Measurements from ENCODE around the gene KLK1.
"Not testable (repeated sequence)": the region's sequence is repeated elsewhere in the genome, so short reads cannot be mapped to it uniquely, and the experiment has no call there.

Gene KLK1

GRCh38 chr19:50780753-50781435 is 42.7 kb downstream of the KLK1 start:
- Histone ChIP-seq H3K9ac (ENCODE audit: low read length in 5 of 5) (no peak overlapping the region), H3K4me3 (ENCODE audit: low read depth in 1 of 5, low read length in 5 of 5) (no peak overlapping the region), H3K9me3 (ENCODE audit: control insufficient read depth in 5 of 5, low read length in 5 of 5) (peaks cover 0 to 2% (median 0%) of the 10 kb centered on the region in 5 donors), H3K27ac (ENCODE audit: low read depth, low read length) (no peak overlapping the region), H3K36me3 (ENCODE audit: control insufficient read depth in 5 of 5, insufficient read depth in 5 of 5, low read length in 5 of 5) (no peaks in the 10 kb centered on the region), H3K4me1 (ENCODE audit: control insufficient read depth in 5 of 5, insufficient read depth in 5 of 5, low read length in 5 of 5) (peaks cover 0 to 3% (median 0%) of the 10 kb centered on the region in 5 donors), H3K27me3 (ENCODE audit: control insufficient read depth in 5 of 5, insufficient read depth in 4 of 5, low read length in 5 of 5) (peaks cover 30 to 51% (median 40%) of the 10 kb centered on the region in 5 donors)

- Histone ChIP-seq H3K4me1 (ENCODE audit: control insufficient read depth in 5 of 5, insufficient read depth in 5 of 5, low read length in 5 of 5) (peaks cover 0 to 3% (median 0%) of the 10 kb centered on the region in 5 donors), H3K9me3 (ENCODE audit: control insufficient read depth in 5 of 5, low read length in 5 of 5) (peaks cover 0 to 2% (median 0%) of the 10 kb centered on the region in 5 donors), H3K27me3 (ENCODE audit: control insufficient read depth in 5 of 5, insufficient read depth in 4 of 5, low read length in 5 of 5) (peaks cover 30 to 48% (median 43%) of the 10 kb centered on the region in 5 donors), H3K36me3 (ENCODE audit: control insufficient read depth in 5 of 5, insufficient read depth in 5 of 5, low read length in 5 of 5) (no peaks in the 10 kb centered on the region), H3K9ac (ENCODE audit: low read length in 5 of 5) (no peak overlapping the region), H3K4me3 (ENCODE audit: low read depth in 1 of 5, low read length in 5 of 5) (no peak overlapping the region), H3K27ac (ENCODE audit: low read depth, low read length) (no peak overlapping the region)
Observed at GRCh38 chr19:50779504-50780457, 43.8 kb downstream of the KLK1 start.

DNA sequence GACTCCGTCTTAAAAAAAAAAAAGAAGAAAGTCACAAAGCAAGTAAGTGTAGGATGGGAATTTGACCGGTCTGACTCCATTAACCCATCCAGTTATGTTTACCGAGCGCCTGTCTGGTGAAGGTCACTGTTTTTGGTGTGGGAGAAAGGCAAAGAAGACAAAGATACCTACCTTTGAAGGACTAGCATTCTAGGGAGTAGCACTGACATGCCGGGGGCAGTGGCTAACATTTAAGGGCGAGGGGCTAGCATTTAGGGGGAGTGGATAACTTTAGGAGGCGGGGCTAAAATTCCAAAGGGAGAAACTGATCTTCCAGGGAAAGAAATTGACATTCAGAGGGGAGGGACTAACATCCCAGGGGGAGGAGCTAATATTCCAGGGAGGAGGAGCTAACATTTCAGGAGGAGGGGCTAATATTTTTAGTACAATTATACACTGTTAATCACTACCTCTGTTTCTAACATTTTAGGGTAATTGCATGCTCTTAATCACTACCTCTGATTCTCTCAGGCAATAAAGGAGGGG is 44.6 kb downstream of the KLK1 start:
- Histone ChIP-seq H3K27me3 (ENCODE audit: control insufficient read depth in 5 of 5, insufficient read depth in 4 of 5, low read length in 5 of 5) (peaks cover 30 to 49% (median 45%) of the 10 kb centered on the region in 5 donors), H3K36me3 (ENCODE audit: control insufficient read depth in 5 of 5, insufficient read depth in 5 of 5, low read length in 5 of 5) (no peaks in the 10 kb centered on the region), H3K9ac (ENCODE audit: low read length in 5 of 5) (no peak overlapping the region), H3K27ac (ENCODE audit: low read depth, low read length) (no peak overlapping the region), H3K4me3 (ENCODE audit: low read depth in 1 of 5, low read length in 5 of 5) (no peak overlapping the region), H3K4me1 (ENCODE audit: control insufficient read depth in 5 of 5, insufficient read depth in 5 of 5, low read length in 5 of 5) (peaks cover 0 to 3% (median 0%) of the 10 kb centered on the region in 5 donors), H3K9me3 (ENCODE audit: control insufficient read depth in 5 of 5, low read length in 5 of 5) (peaks cover 0 to 2% (median 0%) of the 10 kb centered on the region in 5 donors)

DNA sequence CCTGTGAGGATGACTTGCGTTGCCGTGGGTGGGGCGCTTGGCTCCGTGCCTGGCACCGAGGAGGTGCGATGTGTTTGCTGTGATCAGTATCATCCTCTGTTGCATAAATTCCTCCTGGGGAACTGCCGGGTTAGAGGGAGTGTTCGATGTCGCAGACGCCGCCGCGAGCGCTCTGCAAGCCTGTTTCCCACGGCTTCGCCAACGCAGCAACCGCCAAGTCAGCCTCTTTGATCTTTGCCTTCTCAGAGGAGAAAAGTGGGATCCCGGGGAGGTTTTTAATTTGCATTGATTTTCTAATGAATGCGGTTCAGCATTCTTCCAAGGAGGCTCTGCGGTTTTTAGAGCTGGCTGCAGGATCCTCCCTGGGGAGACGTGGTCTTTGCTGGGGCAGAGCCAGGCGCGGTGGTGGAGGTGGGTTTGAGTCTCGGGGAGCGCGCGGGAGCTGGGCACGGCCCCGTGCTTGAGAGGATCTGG is 45.7 kb downstream of the KLK1 start:
- Histone ChIP-seq H3K9me3 (ENCODE audit: control insufficient read depth in 5 of 5, low read length in 5 of 5) (peaks cover 0 to 2% (median 0%) of the 10 kb centered on the region in 5 donors), H3K27ac (ENCODE audit: low read depth, low read length) (no peak overlapping the region), H3K27me3 (ENCODE audit: control insufficient read depth in 5 of 5, insufficient read depth in 4 of 5, low read length in 5 of 5) (peaks cover 30 to 53% (median 45%) of the 10 kb centered on the region in 5 donors), H3K9ac (ENCODE audit: low read length in 5 of 5) (no peak overlapping the region), H3K4me1 (ENCODE audit: control insufficient read depth in 5 of 5, insufficient read depth in 5 of 5, low read length in 5 of 5) (no peaks in the 10 kb centered on the region), H3K4me3 (ENCODE audit: low read depth in 1 of 5, low read length in 5 of 5) (no peak overlapping the region), H3K36me3 (ENCODE audit: control insufficient read depth in 5 of 5, insufficient read depth in 5 of 5, low read length in 5 of 5) (no peaks in the 10 kb centered on the region)

DNA sequence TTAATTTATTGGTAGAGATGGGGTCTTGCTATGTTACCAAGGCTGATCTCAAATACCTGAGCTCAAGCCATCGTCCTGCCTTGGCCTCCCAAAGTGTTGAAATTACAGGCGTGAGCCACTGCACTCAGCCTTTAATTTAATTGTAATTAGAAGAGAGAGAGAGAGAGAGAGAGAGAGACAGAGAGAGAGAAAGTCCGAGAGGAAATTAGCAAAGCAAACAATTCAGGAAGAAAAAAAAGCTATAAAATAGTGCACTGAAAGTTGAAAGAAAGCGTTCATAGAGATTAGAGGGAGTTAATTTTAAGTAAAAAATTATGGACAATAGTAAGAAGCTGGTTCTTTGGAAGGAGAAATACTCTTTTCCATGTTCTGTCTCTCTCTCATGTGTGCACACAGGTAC is 46.3 kb downstream of the KLK1 start:
- Histone ChIP-seq H3K4me1 (ENCODE audit: control insufficient read depth in 5 of 5, insufficient read depth in 5 of 5, low read length in 5 of 5) (no peaks in the 10 kb centered on the region), H3K27ac (ENCODE audit: low read depth, low read length) (no peak overlapping the region), H3K9ac (ENCODE audit: low read length in 5 of 5) (no peak overlapping the region), H3K9me3 (ENCODE audit: control insufficient read depth in 5 of 5, low read length in 5 of 5) (peaks cover 0 to 3% (median 2%) of the 10 kb centered on the region in 5 donors), H3K27me3 (ENCODE audit: control insufficient read depth in 5 of 5, insufficient read depth in 4 of 5, low read length in 5 of 5) (peaks cover 27 to 48% (median 42%) of the 10 kb centered on the region in 5 donors), H3K36me3 (ENCODE audit: control insufficient read depth in 5 of 5, insufficient read depth in 5 of 5, low read length in 5 of 5) (no peaks in the 10 kb centered on the region), H3K4me3 (ENCODE audit: low read depth in 1 of 5, low read length in 5 of 5) (no peak overlapping the region)

GRCh38 chr19:50776131-50776530 is 47.5 kb downstream of the KLK1 start:
- Histone ChIP-seq H3K4me1 (ENCODE audit: control insufficient read depth in 5 of 5, insufficient read depth in 5 of 5, low read length in 5 of 5) (no peaks in the 10 kb centered on the region), H3K36me3 (ENCODE audit: control insufficient read depth in 5 of 5, insufficient read depth in 5 of 5, low read length in 5 of 5) (no peaks in the 10 kb centered on the region), H3K4me3 (ENCODE audit: low read depth in 1 of 5, low read length in 5 of 5) (no peak overlapping the region), H3K27me3 (ENCODE audit: control insufficient read depth in 5 of 5, insufficient read depth in 4 of 5, low read length in 5 of 5) (peaks cover 27 to 46% (median 40%) of the 10 kb centered on the region in 5 donors), H3K27ac (ENCODE audit: low read depth, low read length) (no peak overlapping the region), H3K9ac (ENCODE audit: low read length in 5 of 5) (no peak overlapping the region), H3K9me3 (ENCODE audit: control insufficient read depth in 5 of 5, low read length in 5 of 5) (peaks cover 0 to 3% (median 2%) of the 10 kb centered on the region in 5 donors)

- not testable (repeated sequence) for H3K36me3 ChIP-seq (ENCODE audit: control insufficient read depth in 5 of 5, insufficient read depth in 5 of 5, low read length in 5 of 5); H3K4me1 ChIP-seq (ENCODE audit: control insufficient read depth in 5 of 5, insufficient read depth in 5 of 5, low read length in 5 of 5); H3K4me3 ChIP-seq (ENCODE audit: low read depth in 1 of 5, low read length in 5 of 5); H3K9me3 ChIP-seq (ENCODE audit: control insufficient read depth in 5 of 5, low read length in 5 of 5); H3K27ac ChIP-seq (ENCODE audit: low read depth, low read length); H3K9ac ChIP-seq (ENCODE audit: low read length in 5 of 5)
- H3K27me3 ChIP-seq (ENCODE audit: control insufficient read depth in 5 of 5, insufficient read depth in 4 of 5, low read length in 5 of 5) = peaks cover 5 to 22% (median 20%) of the 10 kb centered on the region in 5 donors
Observed at GRCh38 chr19:50773454-50773853, 50.1 kb downstream of the KLK1 start.

- H3K27ac ChIP-seq (ENCODE audit: low read depth, low read length); H3K4me1 ChIP-seq (ENCODE audit: control insufficient read depth in 5 of 5, insufficient read depth in 5 of 5, low read length in 5 of 5); H3K9ac ChIP-seq (ENCODE audit: low read length in 5 of 5); H3K4me3 ChIP-seq (ENCODE audit: low read depth in 1 of 5, low read length in 5 of 5); H3K36me3 ChIP-seq (ENCODE audit: control insufficient read depth in 5 of 5, insufficient read depth in 5 of 5, low read length in 5 of 5); H3K9me3 ChIP-seq (ENCODE audit: control insufficient read depth in 5 of 5, low read length in 5 of 5): not testable (repeated sequence)
- peaks cover 5 to 17% (median 15%) of the 10 kb centered on the region in 5 donors for H3K27me3 ChIP-seq (ENCODE audit: control insufficient read depth in 5 of 5, insufficient read depth in 4 of 5, low read length in 5 of 5)
Observed at GRCh38 chr19:50772912-50773311, 50.7 kb downstream of the KLK1 start.

DNA sequence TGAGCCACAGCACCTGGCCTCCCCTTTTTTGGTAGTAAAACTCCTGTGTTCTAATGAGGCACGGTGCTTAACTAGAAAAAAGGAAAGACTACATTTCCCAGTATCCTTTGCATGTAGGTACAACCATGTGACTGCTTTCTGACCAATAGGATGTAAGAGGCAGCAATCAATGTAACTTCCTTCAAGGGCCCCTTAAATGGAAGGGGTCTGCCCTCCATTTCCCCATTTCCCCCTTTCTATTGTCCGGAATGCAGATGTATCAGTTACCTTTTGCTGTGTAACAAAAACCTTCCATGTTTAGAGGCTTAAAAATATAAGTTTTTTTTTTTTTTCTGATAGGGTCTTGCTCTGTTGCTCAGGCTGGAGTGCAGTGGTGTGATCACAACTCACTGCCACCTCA is 51.1 kb downstream of the KLK1 start:
- Histone ChIP-seq H3K4me3 (ENCODE audit: low read depth in 1 of 5, low read length in 5 of 5) (no peak overlapping the region), H3K27me3 (ENCODE audit: control insufficient read depth in 5 of 5, insufficient read depth in 4 of 5, low read length in 5 of 5) (peaks cover under 1 to 13% (median 10%) of the 10 kb centered on the region in 5 donors), H3K36me3 (ENCODE audit: control insufficient read depth in 5 of 5, insufficient read depth in 5 of 5, low read length in 5 of 5) (no peaks in the 10 kb centered on the region), H3K9ac (ENCODE audit: low read length in 5 of 5) (no peak overlapping the region), H3K9me3 (ENCODE audit: control insufficient read depth in 5 of 5, low read length in 5 of 5) (peaks cover 0 to 3% (median 2%) of the 10 kb centered on the region in 5 donors), H3K27ac (ENCODE audit: low read depth, low read length) (no peak overlapping the region), H3K4me1 (ENCODE audit: control insufficient read depth in 5 of 5, insufficient read depth in 5 of 5, low read length in 5 of 5) (no peaks in the 10 kb centered on the region)

Measured in subcutaneous abdominal adipose tissue (tissue), 5 donors.